Heart right ventricle (tissue), 16 donors: ENCODE results near the gene PGAM1. TPM values are rescaled to one million over a fixed set of nuclear protein-coding genes. Genes with fewer than 3 reads are reported as not detected.

Experiments used
- ATAC-seq, 8 donors: fragments of 200-7000 bp; cut with Tn5 transposase; one replicate each; pipeline ENCODE4 v1.9.1; 2020; ENCODE audit warnings: mild to moderate bottlenecking in 8 of 8, moderate library complexity in 8 of 8, moderate number of reproducible peaks in 1 of 8
- DNase-seq, 2 donors: peaks; one replicate each; pipeline ENCODE4 v3.0.0-alpha.2; 2020
- H3K27ac ChIP-seq, 10 donors: fragments of 200-600 bp; sonication (generic) in 2 of 10; one replicate each; pipeline versions ENCODE4 v1.5.0 to v1.8.0; 2020 to 2022; ENCODE audit warnings: mild to moderate bottlenecking in 3 of 10
- H3K27me3 ChIP-seq, 7 donors: fragments of 200-600 bp; one replicate each; pipeline ENCODE4 v1.8.0; 2021 to 2022; ENCODE audit warnings: mild to moderate bottlenecking in 2 of 7
- H3K36me3 ChIP-seq, 9 donors: fragments of 200-600 bp; sonication (generic) in 1 of 9; one replicate each; pipeline versions ENCODE4 v1.5.0 to v1.8.0; 2020 to 2022; ENCODE audit warnings: mild to moderate bottlenecking in 2 of 9
- H3K4me1 ChIP-seq, 9 donors: fragments of 200-600 bp; sonication (generic) in 1 of 9; one replicate each; pipeline versions ENCODE4 v1.5.0 to v1.8.0; 2020 to 2022; ENCODE audit warnings: mild to moderate bottlenecking in 4 of 9
- H3K4me3 ChIP-seq, 10 donors: fragments of 200-600 bp; sonication (generic) in 2 of 10; one replicate each; pipeline versions ENCODE4 v1.5.0 to v1.8.0; 2020 to 2022; ENCODE audit warnings: mild to moderate bottlenecking in 7 of 10, moderate library complexity in 2 of 10
- H3K9me3 ChIP-seq, 11 donors: fragments of 200-600 bp in 10 of 11; sonication (generic) in 2 of 11; one replicate each; pipeline versions ENCODE4 v1.5.0 to v1.8.0; 2013 to 2022; ENCODE audit warnings: mild to moderate bottlenecking in 2 of 11, control low read depth in 1 of 11, moderate library complexity in 1 of 11
- WGBS, 2 donors: extraction: QIAGEN DNeasy Blood & Tissue Kit; methylation state at CpG; one replicate each; pipeline ENCODE4 v1.1.7; 2013; ENCODE audit warnings: inconsistent platforms in 1 of 2; 5-methylcytosine and 5-hydroxymethylcytosine counted together
- intact Hi-C, 10 donors: fragments of 100-400 bp; cut with DNase I; formaldehyde crosslinking; loops; one replicate each; pipeline versions ENCODE4 v1.11.1 to v1.14.2; 2022
- polyA plus RNA-seq, 2 donors: library from polyadenylated mRNA; stranded (reverse); fragments of 200-250 nt; gene quantifications; one replicate each; pipeline ENCODE4 v1.2.3, GENCODE V29; 2013
- total RNA-seq, 10 donors: library from RNA; stranded (reverse); fragmentation: NEBNext Ultra II Directional in 3 of 10; extraction: Animal tissue kit (Norgen Biotek cat#: 25700) in 3 of 10; gene quantifications; one replicate each; pipeline versions ENCODE4 v1.2.1 to v1.2.4, GENCODE V29; 2021 to 2023
- TF ChIP-seq, protein P1 (sequence below), 9 donors: fragments of 200-600 bp; sonication (generic) in 2 of 9; IDR thresholded peaks; one replicate each; pipeline versions ENCODE4 v1.5.0 to v1.8.0; 2021 to 2022; ENCODE audit warnings: antibody characterized with exemption in 9 of 9, mild to moderate bottlenecking in 5 of 9, moderate library complexity in 1 of 9
- donor health status: Arrhythmogenic right ventricular cardiomyopathy.
- donor health status: ischemic (EF 13 %, LVEDD 7.1; RV severe dilation, severe dysfunction).
- donor health status: healthy with polysubstance abuse.
- donor health status: DM: no; HTN: yes; CAD: no.
- donor health status: DM: no; HTN: no; CAD: no.
- donor health status: ischemic (EF 25% LVEDD 6.9; RV normal size, moderate dysfunction).
- donor health status: ischemic (EF 25% LVEDD 5.7; RV mildly dilated, moderate dysfunction).
- donor health status: healthy.
- donor health status: DM: yes; HTN: yes; CAD: no.
- donor health status: Ischemic cardiomyopathy.
- donor health status: ischemic (EF 35%, LVEDD 5.7; RV mildly dilated, moderate dysfunction).
- donor health status: nonischemic (EF 11% LVEDD 7.7; RV severe dilation, severe dysfunction).
- donor health status: DM: yes; HTN: yes; CAD: no.
- donor health status: PGD.
- donor health status: ischemic (EF 29% LVEDD 5.4; RV normal size, mild dysfunction).
- donor health status: nonischemic (EF 23%, LVEDD 6.1; RV moderate dilation, normal function).

Gene PGAM1
- total and polyA plus RNA-seq, 12 donors = 21.5 to 389 (median 246) TPM

DNA sequence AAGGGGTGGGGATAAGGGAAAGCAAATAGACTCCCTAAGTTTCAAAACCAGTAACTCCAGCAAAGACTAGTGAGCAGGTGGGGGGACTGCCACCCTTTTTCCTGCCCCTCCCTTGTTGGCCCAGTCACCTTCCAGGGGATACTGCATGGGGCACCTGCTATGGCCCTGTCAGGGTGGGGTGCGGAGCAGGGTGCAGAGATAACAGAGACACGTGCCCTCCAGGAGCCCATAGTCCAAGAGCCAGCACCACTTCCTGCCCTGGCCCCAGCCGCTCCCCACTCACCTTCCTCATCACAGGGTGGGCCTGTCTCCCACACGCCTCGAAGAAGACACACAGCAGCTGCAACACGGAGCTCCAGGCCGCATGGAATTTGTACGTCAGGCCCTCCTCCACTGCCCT is 45.5 kb upstream of the PGAM1 start:
- intact Hi-C loops = no loop called here
- H3K27me3 ChIP-seq = no peaks in the 10 kb centered on the region
- peaks cover 0 to 4% (median 0%) of the 10 kb centered on the region in 9 donors for H3K4me1 ChIP-seq
- H3K9me3 ChIP-seq = no peaks in the 10 kb centered on the region
- H3K27ac ChIP-seq = no peak overlapping the region
- 87 to 90% methylated on average over 8 of the region's 8 CpGs for WGBS, 2 donors
- H3K4me3 ChIP-seq = no peak overlapping the region
- peaks cover 0 to 94% (median 23%) of the 10 kb centered on the region in 9 donors for H3K36me3 ChIP-seq
- TF ChIP-seq, protein P1, sequence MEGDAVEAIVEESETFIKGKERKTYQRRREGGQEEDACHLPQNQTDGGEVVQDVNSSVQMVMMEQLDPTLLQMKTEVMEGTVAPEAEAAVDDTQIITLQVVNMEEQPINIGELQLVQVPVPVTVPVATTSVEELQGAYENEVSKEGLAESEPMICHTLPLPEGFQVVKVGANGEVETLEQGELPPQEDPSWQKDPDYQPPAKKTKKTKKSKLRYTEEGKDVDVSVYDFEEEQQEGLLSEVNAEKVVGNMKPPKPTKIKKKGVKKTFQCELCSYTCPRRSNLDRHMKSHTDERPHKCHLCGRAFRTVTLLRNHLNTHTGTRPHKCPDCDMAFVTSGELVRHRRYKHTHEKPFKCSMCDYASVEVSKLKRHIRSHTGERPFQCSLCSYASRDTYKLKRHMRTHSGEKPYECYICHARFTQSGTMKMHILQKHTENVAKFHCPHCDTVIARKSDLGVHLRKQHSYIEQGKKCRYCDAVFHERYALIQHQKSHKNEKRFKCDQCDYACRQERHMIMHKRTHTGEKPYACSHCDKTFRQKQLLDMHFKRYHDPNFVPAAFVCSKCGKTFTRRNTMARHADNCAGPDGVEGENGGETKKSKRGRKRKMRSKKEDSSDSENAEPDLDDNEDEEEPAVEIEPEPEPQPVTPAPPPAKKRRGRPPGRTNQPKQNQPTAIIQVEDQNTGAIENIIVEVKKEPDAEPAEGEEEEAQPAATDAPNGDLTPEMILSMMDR (IDR thresholded peaks at IDR 0.05) = no peak
- no peak for ATAC-seq
- no peak for DNase-seq

GRCh38 chr10:97381626-97382025 is 44.4 kb upstream of the PGAM1 start:
- Histone ChIP-seq H3K9me3 (no peaks in the 10 kb centered on the region), H3K27me3 (no peaks in the 10 kb centered on the region), H3K4me3 (no peak overlapping the region), H3K36me3 (peaks cover 0 to 94% (median 23%) of the 10 kb centered on the region in 9 donors), H3K4me1 (peaks cover 0 to 11% (median 0%) of the 10 kb centered on the region in 9 donors), H3K27ac (no peak overlapping the region)
- ATAC-seq = no peak
- TF ChIP-seq, protein P1 (IDR thresholded peaks at IDR 0.05) = no peak
- WGBS, 2 donors = 82 to 94% methylated on average over 8 of the region's 8 CpGs
- DNase-seq = no peak
- intact Hi-C loops = no loop called here

DNA sequence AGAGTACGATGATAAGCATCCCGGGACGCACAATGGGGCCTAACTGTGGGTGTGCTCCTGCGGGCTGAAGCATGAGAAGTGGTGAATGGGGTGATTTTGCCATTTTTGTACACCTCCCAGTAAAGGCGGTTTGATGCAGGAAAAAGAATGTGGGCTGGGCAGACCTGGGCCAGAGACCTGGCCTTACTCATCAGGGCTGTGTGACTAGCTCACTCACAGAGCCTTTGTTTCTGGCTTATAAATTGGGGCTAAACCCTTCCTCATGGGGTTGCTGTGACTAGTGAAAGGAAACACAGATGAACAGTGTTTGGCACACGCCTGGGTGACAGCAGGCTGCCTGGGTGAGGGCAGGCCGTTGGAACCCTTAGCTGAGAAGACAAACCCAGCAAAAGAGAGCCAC is 42.8 kb upstream of the PGAM1 start:
- no peaks in the 10 kb centered on the region for H3K9me3 ChIP-seq
- TF ChIP-seq, protein P1 (IDR thresholded peaks at IDR 0.05) = no peak
- peaks cover 0 to 94% (median 19%) of the 10 kb centered on the region in 9 donors for H3K36me3 ChIP-seq
- H3K4me1 ChIP-seq = peaks cover 0 to 11% (median 0%) of the 10 kb centered on the region in 9 donors
- intact Hi-C loops = no loop called here
- no peaks in the 10 kb centered on the region for H3K27me3 ChIP-seq
- no peak overlapping the region for H3K4me3 ChIP-seq
- 93 to 95% methylated on average over 7 of the region's 7 CpGs for WGBS, 2 donors
- ATAC-seq = no peak
- H3K27ac ChIP-seq = no peak overlapping the region
- DNase-seq = no peak

GRCh38 chr10:97384156-97384555 is 41.8 kb upstream of the PGAM1 start:
- WGBS, 2 donors = 93 to 100% methylated on average over 5 of the region's 5 CpGs
- TF ChIP-seq, protein P1 (IDR thresholded peaks at IDR 0.05) = no peak
- peaks cover 0 to 93% (median 18%) of the 10 kb centered on the region in 9 donors for H3K36me3 ChIP-seq

More at GRCh38 chr10:97384156-97384555, 41.8 kb upstream of the PGAM1 start:
- no peak for DNase-seq
- Histone ChIP-seq H3K4me1 (peaks cover 0 to 11% (median 0%) of the 10 kb centered on the region in 9 donors), H3K9me3 (no peaks in the 10 kb centered on the region), H3K4me3 (no peak overlapping the region), H3K27ac (no peak overlapping the region), H3K27me3 (no peaks in the 10 kb centered on the region)
- intact Hi-C loops = no loop called here
- no peak for ATAC-seq
